GM21367 (cell line): ENCODE results near the gene AP3M1.

ENCODE experiments used
- ATAC-seq: cut with Tn5 transposase; IDR thresholded peaks from one replicate; pipeline ENCODE4 v1.9.1; 2021; ENCODE audit not compliant: unreplicated experiment

Gene AP3M1

DNA sequence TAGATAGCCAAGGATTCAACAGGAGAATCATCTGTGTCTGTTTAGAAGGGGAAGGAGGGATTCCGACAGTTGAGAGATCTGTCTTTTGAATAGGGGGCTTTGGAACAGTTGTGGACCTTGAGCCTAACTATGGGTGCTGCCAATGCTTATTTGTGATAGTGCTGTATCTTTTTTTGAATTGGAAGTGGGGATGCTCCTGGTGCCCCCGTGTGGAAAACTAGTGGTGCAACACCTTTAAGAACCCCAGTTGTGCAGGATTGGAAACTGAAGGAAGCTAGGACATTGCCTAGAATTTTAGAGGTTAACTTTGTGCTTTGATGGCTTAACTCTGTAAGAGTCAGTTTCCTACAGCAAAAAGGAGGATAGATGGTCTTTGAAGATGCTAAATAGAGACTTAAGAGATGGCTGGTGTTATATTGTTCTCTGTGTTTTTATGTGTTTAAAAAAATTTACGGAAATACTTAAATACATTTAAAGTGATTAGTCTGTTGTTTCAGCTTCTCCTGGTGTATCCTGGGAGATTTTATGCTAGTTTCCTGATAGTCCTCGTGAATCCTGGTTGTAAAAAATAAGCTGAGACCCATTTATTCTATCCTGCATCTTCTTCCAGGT, 69.3 kb downstream of the AP3M1 start:
- ATAC-seq, result no peak

- ATAC-seq, result no peak
Observed at GRCh38 chr10:74079936-74080590, 70.6 kb downstream of the AP3M1 start.

GRCh38 chr10:74079028-74079935, 71.3 kb downstream of the AP3M1 start:
- ATAC-seq, result no peak

DNA sequence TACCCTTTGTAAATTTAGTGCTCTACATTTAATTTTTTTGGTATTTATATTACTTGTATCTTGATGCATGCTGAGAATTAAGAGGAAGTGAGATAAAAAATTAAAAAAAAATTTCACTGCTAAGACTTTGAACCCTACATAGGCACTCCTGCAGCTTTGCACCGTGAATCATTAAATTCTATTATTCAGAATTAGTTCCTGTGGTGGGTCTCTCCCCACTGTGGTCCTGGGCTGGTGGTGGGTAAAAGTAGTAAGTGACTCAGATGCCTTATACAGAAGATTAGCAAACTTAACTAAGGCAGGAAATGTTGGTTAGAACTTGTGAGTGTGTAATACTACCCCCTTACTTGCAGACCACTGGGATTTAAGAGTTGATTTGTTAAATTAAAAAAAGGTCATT, 72.6 kb downstream of the AP3M1 start:
- no peak for ATAC-seq

DNA sequence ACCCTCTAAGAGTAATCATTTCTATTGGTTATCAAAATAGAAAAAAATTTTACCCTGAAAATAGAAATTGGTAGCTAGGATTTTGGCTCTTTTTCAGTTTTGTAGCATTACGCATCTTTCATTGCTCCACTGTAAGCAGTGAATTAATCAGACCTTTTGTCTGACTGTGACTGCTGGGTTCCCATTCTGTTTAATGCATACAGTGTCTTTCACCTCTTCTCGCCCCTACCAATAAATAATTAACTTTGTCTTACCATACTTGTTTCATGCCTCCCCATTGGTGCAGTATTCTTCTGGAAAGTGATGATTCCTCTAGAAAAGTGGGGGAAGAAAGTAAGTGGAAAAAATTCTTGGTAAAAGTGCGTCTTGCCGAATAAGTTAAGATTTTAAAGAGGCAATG, 73.2 kb downstream of the AP3M1 start:
- no peak for ATAC-seq

DNA sequence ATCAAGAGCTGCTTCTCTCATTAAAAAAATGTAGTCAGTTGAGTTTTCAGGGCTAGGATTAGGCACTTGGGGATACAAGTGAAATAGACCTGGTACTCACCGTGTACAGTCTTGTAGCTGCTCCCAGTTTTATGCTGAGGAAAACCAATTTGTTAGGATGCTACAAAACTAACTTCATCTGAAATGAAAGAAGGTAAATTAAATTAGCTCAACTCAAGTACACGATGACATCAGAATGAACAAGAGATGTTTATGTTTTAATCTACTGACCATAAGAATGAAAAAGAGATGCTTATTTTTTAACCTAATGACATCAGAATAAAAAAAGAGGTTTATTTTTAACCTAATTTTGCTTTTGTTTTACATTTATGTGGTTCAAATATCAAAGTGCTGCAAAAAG, 73.7 kb downstream of the AP3M1 start:
- ATAC-seq, result no peak

GRCh38 chr10:74075906-74076305, 74.7 kb downstream of the AP3M1 start:
- no peak for ATAC-seq

GRCh38 chr10:74072503-74072902, 78.1 kb downstream of the AP3M1 start:
- ATAC-seq, result no peak

DNA sequence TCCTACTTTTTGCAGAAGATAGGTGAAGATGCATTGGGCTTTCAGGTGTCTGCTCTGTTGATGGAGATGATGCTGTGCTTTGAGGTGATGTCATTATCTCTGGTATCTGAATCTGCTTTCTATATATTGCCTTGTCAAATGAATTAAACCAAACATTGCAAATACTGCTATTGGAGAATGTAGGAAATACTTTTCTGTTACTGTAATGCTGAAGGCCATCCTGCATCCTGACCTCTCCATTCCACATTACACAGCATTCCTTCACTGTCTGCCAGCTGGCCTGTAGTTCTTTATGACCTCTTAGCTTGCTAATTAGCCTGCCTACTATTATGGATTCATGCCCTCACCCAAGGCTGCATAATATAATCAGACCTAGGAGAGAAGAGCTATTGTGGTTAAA, 79.5 kb downstream of the AP3M1 start:
- ATAC-seq, result no peak
